ENCODE data around the gene ASCC3.

GRCh38 chr6:100685747-100686146, 195.4 kb downstream of the ASCC3 start:
- TF ChIP-seq CTCF (conservative IDR thresholded peaks at IDR 0.05; ENCODE audit: low read length) (no peak), EZH2phosphoT487 (IDR thresholded peaks at IDR 0.05; ENCODE audit: borderline replicate concordance, low read depth, low read length) (no peak)

Measured in OCI-LY7 (cell line).